HG03103 (cell line): Measurements from ENCODE around the gene LIPM.

Experiments
- ATAC-seq: cut with Tn5 transposase; IDR thresholded peaks from one replicate; pipeline ENCODE4 v1.9.1; 2021; ENCODE audit warnings: low read depth; ENCODE audit not compliant: unreplicated experiment

Gene LIPM

DNA sequence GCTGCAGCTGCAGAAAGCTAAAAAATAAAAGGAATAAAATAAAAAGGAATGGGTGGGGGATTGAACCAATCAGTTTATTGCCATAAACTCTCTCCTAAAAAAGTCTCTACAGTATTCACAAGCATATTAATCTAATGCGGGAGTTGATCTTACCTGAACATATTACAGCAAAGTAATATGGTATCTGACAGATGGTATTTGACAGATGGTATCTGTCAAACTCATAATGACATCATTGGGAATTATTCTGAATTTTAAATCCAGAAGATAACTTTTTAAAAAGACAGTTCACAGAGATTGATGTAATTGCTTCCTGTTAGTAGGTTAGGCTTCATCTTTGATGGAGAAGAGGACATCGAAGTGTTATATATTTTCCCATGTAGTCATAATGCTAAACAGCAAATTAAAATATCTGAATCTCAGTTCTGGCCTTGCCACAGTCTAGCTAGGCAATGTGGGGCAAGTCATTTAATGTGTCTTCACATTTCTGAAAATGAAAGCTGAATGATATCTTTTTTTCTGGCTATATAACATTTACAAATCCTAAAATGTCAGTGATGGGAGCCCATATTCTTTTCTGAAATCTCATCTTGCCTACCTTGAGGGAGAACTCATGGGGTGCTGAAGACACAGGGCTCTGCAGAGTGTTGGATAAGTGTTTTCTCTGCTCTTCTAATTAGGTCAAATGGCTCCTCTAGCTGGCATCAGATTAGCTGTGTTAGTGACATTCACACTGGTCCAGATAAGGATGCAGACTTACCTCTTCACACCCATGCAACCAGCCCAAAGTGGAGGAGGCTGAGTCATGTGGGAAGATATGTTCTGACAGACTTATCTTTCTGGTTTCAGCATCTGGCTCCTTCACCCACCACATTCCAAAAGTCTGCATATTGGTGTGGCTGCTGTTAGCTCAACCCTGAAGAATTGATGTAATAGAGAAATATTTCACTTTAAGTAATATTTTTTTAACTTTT lies 2.1 kb upstream of the LIPM start:
- no peak for ATAC-seq

DNA sequence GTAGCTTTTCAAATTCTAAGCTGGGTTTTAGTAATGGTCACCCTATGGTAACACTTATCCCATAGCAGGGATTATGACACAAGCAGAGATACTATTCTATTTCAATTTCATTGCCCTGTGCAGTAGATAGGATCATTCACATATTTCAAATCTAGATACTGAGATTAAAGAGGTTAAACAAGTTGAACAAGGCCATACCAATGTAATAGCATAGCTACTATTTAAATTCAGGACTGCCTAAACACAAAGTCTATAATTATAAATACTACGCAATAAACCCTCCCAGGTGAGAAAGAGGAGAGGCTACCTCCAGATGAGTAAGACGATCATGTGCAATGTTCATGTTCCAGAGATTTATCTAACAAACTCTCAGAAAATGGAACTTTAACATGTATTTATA lies 1.1 kb downstream of the LIPM start:
- ATAC-seq: no peak

DNA sequence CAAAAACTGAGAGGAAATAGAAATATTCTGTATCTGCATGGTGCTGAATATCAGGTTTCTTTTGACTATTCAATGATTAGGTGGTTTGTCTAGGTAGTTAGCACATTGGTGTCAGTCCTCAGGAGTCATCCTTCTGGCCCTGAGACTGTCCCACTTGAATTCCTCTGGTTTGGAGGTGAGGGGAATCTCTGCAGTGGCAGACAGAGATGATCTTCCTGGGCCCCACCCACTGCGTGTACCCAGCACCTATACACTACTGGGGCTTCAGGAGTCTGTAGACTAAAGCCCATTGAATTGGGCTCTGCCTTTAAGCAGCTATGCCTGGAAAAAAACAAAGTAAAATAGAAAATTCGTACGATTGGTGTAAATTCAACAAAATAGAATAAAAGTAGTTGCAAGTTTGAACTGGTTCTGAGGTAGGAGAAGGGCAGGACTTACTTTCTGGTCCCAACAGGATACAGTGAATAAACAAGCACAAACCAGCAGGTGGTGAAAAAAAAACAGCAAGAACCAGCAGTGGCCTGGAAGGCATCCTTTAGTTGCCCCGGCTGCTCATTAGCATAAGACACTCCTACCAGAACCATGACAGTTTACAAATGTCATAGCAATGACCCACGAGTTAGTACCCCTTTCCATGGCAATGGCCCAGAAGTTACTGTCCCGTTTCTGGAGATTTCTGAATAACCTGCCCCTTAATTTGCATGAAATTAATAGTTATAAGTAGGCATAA lies 1.7 kb downstream of the LIPM start:
- no peak for ATAC-seq

DNA sequence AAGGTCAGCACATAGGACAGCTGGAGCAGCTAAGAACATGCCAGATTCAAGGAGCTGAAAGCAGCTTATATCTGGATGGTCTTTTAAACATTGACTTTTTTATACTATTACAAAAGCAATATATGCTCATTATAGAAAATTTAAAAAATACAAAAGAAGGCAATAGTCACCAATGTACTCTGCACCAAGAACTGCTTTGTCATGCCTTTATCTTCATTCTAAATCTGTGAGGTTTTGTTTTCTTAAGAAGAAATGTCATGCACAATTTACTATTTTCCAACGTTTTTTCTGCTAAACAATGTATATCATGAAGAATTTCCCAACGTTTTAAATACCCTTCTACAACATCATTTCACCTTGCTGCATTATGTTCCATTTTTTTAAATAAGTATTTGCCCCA lies 2.8 kb downstream of the LIPM start:
- no peak for ATAC-seq

DNA sequence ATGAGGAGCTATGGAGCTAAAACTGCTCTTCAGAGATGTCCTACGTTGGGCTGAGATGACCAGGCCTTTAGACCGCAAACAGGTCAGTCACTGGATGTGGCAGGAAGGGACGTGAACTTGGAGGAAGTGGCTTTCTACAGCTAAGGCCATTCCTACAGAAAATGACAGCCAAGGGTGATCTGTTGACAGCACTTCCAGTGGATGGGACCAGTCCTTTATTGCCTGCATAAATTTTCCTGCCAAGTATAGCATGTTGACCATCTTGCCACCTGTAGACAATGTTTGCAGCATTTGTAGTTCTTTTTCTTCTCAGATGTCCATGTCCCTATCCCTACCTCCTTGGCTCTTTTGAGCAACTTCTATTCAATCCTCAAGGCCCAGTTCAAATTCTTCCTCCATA lies 3.4 kb downstream of the LIPM start:
- ATAC-seq: no peak

DNA sequence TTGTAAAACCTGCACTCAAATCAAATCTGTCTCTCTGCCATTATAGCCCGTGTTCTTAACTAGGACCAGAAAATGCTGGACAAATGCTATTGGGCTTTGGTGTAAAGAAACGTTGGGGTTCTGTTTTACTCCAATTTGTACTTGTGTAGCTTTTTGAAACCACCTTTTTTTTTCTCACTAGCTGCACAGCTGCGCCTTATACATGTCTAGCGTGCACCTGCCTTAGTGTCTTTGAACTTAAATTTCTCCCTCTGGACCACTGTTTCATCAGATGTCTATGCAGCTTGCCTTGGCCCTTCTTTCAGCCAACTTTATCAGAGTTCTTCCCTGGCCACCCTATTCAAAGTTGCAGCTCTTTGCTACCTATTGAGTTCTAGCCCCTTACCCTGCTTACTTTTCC lies 7.1 kb downstream of the LIPM start:
- no peak for ATAC-seq

DNA sequence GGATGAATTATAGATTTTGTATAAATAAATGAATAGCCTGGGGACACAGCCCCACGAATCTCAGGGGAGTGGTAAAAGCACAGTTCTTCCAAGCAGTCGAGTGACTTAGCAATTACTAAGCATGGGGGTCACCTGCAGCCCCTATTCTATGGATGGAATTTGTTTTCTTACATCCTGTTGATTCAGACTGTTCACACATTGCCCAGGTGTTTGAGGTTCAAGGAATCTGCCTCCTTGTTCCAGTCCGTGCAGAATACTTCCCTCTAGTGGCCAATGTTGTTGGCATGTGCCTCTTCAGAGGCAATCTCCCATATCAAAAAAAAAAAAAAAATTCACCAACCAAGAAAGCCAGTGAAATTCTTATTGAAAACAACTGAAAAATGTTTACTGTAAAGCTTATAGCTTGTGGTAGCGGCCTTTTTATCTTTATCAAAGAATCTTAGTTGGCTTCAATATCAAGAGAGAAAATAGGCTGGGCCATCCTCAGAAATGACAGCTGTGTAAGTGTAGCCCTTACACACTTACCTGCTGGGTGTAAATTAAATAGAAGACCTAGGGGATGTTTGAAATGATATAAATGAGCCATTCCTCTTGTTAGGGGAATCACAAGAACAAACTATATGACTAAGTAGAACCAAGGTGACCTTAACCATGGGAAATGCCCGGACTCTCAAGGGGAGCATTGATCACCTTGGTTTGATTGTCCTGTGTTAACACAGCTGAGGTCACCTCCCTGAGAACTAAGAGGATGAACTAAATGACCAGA lies 7.8 kb downstream of the LIPM start:
- no peak for ATAC-seq

DNA sequence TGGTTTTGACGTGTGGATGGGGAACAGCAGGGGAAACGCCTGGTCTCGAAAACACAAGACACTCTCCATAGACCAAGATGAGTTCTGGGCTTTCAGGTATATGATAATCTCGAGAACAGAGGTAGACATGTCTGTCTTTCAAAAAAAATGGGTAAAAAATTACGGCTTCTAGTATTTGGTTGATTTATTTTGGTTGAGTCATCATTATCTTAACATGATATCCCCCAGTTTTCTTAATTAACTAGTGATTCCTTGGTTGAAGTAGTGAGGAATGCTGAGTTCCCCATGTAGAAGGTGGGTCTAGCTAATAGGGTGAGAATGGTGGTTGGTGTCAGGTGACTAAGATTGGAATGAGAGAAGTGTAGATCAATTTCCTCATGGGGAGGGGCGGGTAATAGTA lies 10.7 kb downstream of the LIPM start:
- ATAC-seq: no peak

DNA sequence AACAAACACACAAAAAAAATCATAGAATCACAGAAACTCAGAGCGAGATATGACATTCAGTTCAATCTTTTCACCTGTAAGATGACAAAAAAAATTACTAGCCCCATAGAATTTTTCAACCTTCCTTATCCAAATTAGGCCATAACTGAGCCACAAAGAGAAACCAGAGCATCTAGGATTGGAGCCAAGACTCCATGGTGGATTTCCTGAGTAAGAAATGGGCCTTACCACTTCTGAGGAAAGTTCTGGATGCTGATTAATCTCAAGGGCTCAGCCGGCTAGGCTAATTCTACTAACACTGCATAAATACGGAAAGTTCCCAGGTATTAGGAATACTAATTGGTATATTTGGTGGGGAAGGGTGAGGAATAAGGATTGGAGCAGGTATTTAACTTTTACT lies 16.8 kb downstream of the LIPM start:
- no peak for ATAC-seq

DNA sequence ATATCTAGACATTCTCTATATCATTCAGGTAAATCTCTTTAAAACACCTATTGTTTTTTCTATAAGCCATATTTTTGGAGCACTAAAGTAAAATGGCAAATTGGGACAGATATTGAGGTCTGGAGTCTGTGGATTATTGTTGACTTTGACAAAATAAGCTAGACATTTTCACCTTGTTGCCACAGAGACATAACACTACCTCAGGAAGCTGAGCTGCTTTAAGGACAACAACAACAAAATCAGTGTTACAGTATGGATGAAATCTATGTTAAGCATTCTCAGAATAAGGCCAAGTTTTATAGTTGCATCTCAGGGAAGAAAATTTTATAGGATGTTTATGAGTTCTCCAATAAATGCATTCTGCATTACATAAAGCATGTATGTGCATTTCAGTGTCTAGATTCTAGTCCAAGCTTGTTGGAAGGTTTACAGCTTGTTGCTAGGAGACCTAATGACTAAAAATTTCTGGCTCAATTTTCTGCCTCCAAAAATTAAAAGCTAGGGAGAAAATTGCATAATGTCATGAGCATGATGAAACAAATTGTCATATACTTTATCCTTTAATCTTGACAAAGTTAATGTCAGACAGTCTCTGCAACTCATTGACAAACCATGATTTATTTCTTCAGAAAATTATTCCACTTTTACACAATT lies 18.3 kb downstream of the LIPM start:
- ATAC-seq: no peak

DNA sequence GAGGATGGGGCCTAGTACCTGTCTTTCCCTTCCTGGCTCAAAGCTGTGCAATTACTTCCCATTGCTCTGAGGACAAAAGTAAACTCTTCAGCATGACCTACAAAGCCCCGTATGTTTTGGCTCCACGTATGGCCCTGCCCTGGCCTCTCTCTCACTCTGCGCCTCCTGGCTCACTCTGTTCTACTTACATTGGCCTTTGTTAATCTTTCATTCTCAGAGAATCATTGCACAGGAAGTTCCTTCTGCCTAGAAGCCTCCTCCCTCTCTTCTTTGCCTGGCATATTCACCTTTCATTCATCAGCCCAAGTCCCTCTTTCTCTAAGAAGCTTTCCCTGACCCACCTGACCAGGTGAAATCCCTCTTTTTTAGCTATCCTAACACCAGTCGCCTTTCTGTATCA lies 23.9 kb downstream of the LIPM start:
- no peak for ATAC-seq

DNA sequence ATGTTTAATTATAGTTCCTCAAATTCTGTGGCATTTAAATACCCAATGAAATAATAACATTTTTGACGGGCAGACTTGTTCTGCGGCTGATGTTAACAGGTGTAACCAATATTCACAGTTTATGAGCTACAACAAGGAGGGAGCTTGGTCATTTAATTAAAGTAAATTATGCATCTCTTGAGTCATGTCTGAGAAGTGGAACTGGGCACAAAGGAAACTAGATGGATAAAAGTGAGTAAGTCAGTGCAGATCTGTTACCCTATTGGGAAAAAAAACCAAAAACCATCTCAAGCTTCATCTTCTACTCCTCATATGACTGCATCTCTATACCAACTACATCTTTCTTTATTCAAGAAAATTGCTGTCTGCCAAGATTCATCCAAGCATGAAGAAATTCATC lies 25.1 kb downstream of the LIPM start:
- no peak for ATAC-seq

DNA sequence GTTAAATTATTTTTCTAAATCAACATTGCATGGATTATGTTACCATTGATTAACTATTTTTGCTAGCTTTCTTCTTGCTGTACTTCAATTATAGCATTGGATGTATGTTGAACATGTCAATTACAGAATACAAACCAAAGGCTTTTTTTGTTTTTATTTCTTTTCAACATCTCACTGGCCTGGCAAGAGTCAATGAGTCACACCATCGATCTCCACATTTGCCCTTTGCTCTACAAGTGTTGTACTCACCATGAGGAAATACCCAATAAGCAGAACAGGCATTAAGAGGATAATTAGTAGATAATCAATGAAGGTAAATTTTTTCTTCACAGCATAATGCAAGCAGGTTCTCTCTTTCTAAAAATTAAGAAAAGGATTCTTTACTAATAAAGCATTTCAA lies 25.8 kb downstream of the LIPM start:
- ATAC-seq: no peak

DNA sequence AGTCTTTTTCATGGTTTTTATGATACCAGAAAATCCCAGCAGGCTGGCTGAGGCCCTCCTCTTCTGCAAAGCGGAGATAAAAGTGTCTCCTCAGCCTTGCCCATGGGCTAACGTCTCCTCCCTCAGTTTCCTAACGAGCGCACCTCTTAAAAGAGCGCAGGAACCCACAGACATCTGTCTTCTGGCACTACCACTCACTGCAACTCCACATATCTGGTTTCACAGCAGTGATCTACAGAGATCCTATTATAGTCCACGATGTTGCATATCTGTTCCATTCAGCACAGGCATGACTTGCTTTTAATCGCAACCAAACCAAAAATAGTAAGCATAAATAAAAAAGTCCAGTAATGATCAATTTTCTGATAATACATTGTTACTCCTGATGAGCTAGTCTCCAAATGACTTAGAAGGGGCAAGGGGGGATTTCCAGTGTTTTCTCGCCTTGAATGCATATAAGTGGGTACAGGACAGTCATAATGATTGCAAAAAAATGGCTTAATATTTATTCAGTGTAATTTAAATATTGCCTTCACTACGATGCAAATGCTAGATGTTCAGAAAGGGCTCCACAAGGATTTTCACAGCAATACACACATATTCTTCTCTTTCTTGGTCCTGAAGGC lies 28.2 kb downstream of the LIPM start:
- ATAC-seq: no peak

DNA sequence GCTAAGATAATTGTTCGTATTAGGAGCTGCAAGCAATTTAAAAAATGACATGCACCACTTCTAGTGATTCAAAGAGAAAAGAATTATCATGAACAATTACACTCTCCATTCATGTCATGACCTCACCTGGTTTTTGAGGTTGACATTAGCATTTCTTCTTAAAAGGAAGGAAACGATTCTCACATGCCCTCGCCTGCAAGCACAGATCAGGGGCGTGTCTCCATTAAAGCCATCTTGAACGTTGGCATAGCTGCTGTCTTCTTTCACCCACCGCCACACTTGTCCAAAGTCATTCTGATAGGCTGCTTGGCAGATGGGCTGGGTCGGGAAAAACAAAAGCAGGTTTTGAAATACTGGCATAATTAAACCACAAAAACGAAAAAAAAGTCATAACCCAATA lies 29.2 kb downstream of the LIPM start:
- ATAC-seq: no peak

DNA sequence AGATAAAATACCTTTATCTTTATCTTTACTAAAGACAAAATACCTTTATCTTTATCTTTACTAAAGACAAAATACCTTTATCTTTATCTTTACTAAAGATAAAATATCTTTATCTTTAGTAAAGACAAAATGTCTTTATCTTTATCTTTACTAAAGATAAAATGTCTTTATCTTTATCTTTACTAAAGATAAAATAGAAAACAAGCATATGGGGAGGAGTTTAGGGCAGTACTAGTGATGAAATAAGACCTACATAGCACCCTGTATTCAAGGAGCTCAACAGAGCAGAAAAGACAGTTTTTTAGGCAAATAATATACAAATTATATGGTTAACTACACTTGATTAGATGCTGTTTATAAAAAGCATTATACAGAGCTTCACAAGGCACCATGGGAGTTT lies 29.8 kb downstream of the LIPM start:
- ATAC-seq: no peak

DNA sequence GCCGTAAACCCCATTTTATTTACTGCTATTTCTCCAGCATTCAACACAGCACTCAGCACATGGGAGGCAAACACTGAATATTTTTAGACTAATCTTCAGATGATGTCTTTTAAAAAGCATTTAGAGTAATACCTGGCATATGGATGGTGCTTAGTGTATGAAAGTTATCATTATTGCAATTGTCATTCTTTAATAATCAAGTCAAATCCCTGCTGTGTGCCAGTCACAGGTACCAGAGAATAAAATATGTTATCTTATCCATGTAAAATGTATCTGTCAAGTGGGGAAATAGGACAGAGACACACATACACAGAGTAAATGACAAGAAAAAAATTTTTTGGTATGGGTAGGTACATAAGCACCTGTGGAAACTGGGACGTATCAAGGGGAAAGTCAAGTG lies 30.6 kb downstream of the LIPM start:
- ATAC-seq: no peak

DNA sequence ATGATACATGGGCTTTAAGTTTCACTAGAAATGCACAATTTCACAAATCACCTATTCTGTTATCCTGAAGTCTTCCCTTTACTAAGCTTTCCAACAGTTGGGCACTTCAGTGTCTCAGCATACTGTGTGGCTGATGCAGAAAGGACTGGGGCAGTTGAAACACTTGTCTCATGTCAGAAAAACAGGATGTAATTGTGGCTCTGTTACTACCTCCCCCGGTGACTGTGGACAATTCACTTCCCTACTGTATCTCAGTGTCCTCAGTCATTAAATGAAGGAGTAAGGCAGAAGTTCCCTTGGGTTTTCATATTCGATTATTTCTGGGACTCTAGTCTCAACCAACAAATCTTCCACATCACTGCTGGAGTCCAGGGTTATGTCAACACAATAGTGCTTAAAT lies 31.2 kb downstream of the LIPM start:
- ATAC-seq: no peak

DNA sequence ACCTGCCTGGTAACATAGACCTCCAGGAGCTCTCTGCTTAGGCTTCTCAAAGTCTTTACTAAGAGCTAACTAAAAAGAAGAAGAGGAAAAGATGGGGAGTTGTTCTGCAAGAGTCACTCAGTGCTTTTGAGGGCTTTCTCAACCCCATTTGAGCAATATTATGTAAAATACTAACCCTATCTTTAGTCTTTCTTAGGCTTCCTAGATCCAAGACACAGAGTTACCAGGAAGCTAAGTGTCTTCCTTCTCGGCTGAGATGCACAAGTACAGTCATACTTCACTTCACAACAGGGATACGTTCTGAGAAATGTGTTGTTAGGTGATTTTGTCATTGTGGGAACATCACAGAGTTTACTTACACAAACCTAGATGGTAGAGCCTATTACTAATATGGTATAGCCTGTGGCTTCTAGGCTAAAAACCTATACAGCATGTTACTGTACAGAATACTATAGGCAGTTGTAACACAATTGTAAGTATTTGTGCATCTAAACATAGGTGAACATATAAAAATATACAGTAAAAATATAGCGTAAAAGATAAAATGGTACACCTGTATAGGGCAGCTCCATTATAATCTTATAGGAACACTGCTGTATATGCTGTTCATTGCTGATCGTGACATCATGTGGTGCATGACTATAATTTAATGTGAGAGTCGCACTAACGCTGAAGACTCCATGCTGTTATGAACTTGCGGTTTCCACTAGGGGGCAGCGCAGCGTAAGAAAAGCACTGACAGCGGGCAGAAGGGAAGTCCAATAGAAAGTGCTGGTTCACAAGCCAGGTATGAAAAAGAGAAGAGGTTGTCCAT lies 32.8 kb downstream of the LIPM start:
- ATAC-seq: peak; percentile 73

DNA sequence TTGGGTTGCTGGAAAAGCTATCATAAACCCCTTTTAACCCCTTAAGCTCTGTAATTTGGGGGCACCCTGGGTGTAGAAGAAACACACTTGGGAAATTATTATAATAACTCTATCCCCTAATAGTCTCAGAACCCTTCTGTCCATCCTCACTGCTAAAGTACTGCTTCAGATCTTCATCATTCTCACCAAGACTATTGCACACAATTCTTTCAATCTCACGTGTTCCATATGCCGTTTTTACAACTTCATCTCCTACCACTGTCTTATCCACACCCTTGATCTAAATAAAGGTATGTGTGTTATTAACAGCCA lies 33.3 kb downstream of the LIPM start:
- no peak for ATAC-seq
